H9 (cell line): ENCODE data around the gene LEMD1. TPM values are rescaled to one million over a fixed set of nuclear protein-coding genes. Genes with fewer than 3 reads are reported as not detected.

ENCODE experiments used
- DNase-seq: peaks from one replicate; pipeline ENCODE4 v3.0.0-alpha.2; 2017
- H2AFZ ChIP-seq: one replicate; pipeline ENCODE4 v1.6.1; 2013; ENCODE audit warnings: mild to moderate bottlenecking, low read length, control low read depth, moderate library complexity
- H2AK5ac ChIP-seq: 2 replicates; pipeline ENCODE4 v1.6.1; 2013; ENCODE audit warnings: low read length, control low read depth, mixed read lengths; ENCODE audit not compliant: insufficient read length
- H2BK120ac ChIP-seq: one replicate; pipeline ENCODE4 v1.6.1; 2013; ENCODE audit warnings: low read depth, mild to moderate bottlenecking, low read length, control low read depth, inconsistent platforms; ENCODE audit not compliant: poor library complexity, severe bottlenecking
- H2BK12ac ChIP-seq: 2 replicates; pipeline ENCODE4 v1.6.1; 2013; ENCODE audit warnings: low read length, control low read depth, mixed read lengths, low read depth; ENCODE audit not compliant: insufficient read length
- H2BK15ac ChIP-seq: 2 replicates; pipeline ENCODE4 v1.6.1; 2013; ENCODE audit warnings: low read depth, low read length, control low read depth
- H2BK20ac ChIP-seq: one replicate; pipeline ENCODE4 v1.6.1; 2013; ENCODE audit warnings: low read depth, mild to moderate bottlenecking, low read length, control low read depth, inconsistent platforms; ENCODE audit not compliant: poor library complexity, severe bottlenecking
- H2BK5ac ChIP-seq: 2 replicates; pipeline ENCODE4 v1.6.1; 2013; ENCODE audit warnings: low read length, control low read depth, mixed read lengths; ENCODE audit not compliant: insufficient read length
- H3K14ac ChIP-seq: 2 replicates; pipeline ENCODE4 v1.6.1; 2013; ENCODE audit warnings: low read length, control low read depth; ENCODE audit not compliant: insufficient read depth
- H3K18ac ChIP-seq: 2 replicates; pipeline ENCODE4 v1.6.1; 2013; ENCODE audit warnings: low read depth, mild to moderate bottlenecking, mixed read lengths, low read length, control low read depth; ENCODE audit not compliant: insufficient read length
- H3K23ac ChIP-seq: 2 replicates; pipeline ENCODE4 v1.6.1; 2013; ENCODE audit warnings: low read length, control low read depth, mixed read lengths, low read depth; ENCODE audit not compliant: insufficient read length
- H3K23me2 ChIP-seq: 2 replicates; pipeline ENCODE4 v1.6.1; 2013; ENCODE audit warnings: low read depth, mild to moderate bottlenecking, mixed read lengths, low read length, control low read depth; ENCODE audit not compliant: insufficient read length, poor library complexity, severe bottlenecking
- H3K27ac ChIP-seq: 2 replicates; pipeline ENCODE4 v1.5.1; 2013; ENCODE audit warnings: low read length, control low read depth, mixed read lengths, low read depth; ENCODE audit not compliant: insufficient read length
- H3K27me3 ChIP-seq: 2 replicates; pipeline ENCODE4 v1.6.1; 2013; ENCODE audit warnings: low read length, control low read depth, inconsistent platforms; ENCODE audit not compliant: insufficient read depth
- H3K4ac ChIP-seq: 2 replicates; pipeline ENCODE4 v1.6.1; 2013; ENCODE audit warnings: low read depth, mild to moderate bottlenecking, control low read depth, inconsistent platforms, low read length, moderate library complexity
- H3K4me1 ChIP-seq: 2 replicates; pipeline ENCODE4 v1.6.1; 2013; ENCODE audit warnings: low read length, control low read depth, inconsistent platforms; ENCODE audit not compliant: insufficient read depth
- H3K4me2 ChIP-seq: 2 replicates; pipeline ENCODE4 v1.6.1; 2013; ENCODE audit warnings: low read length, control low read depth, mixed read lengths; ENCODE audit not compliant: insufficient read length, insufficient read depth
- H3K56ac ChIP-seq: 2 replicates; pipeline ENCODE4 v1.6.1; 2013; ENCODE audit warnings: low read depth, mild to moderate bottlenecking, mixed read lengths, low read length, control low read depth; ENCODE audit not compliant: insufficient read length
- H3K79me1 ChIP-seq: 2 replicates; pipeline ENCODE4 v1.6.1; 2013; ENCODE audit warnings: low read depth, mild to moderate bottlenecking, moderate library complexity, low read length, control low read depth, inconsistent platforms; ENCODE audit not compliant: insufficient read depth, poor library complexity, severe bottlenecking
- H3K79me2 ChIP-seq: 2 replicates; pipeline ENCODE4 v1.6.1; 2013; ENCODE audit warnings: low read length, control low read depth, inconsistent platforms; ENCODE audit not compliant: insufficient read depth
- H3K9ac ChIP-seq: 2 replicates; pipeline ENCODE4 v1.6.1; 2013; ENCODE audit warnings: low read length, control low read depth, mixed read lengths; ENCODE audit not compliant: insufficient read length; ENCODE audit errors: extremely low read depth
- H3K9me3 ChIP-seq: one replicate; pipeline ENCODE4 v1.6.1; 2013; ENCODE audit warnings: low read depth, low read length, inconsistent platforms; ENCODE audit not compliant: control insufficient read depth
- H3T11ph ChIP-seq: one replicate; pipeline ENCODE4 v1.6.1; 2013; ENCODE audit warnings: mild to moderate bottlenecking, low read length, control low read depth, inconsistent platforms
- H4K20me1 ChIP-seq: one replicate; pipeline ENCODE4 v1.6.1; 2013; ENCODE audit not compliant: control insufficient read depth, insufficient read length, insufficient read depth
- H4K5ac ChIP-seq: 2 replicates; pipeline ENCODE4 v1.6.1; 2013; ENCODE audit warnings: low read depth, mild to moderate bottlenecking, mixed read lengths, low read length, control low read depth; ENCODE audit not compliant: insufficient read length
- H4K8ac ChIP-seq: replicated peaks from 2 replicates; pipeline ENCODE4 v1.6.1; 2013; ENCODE audit warnings: low read length, control low read depth, mixed read lengths, low read depth; ENCODE audit not compliant: insufficient read length
- H4K91ac ChIP-seq: 2 replicates; pipeline ENCODE4 v1.6.1; 2013; ENCODE audit warnings: low read depth, mild to moderate bottlenecking, moderate library complexity, mixed read lengths, low read length, control low read depth; ENCODE audit not compliant: insufficient read length
- H3K27ac Mint-ChIP-seq, 3 experiments: 2 replicates in 2 of 3; 3 replicates in 1 of 3; pipeline ENCODE4 v1.8.0; 2020 to 2021; ENCODE audit warnings: mixed read lengths in 3 of 3, mild to moderate bottlenecking in 1 of 3, moderate library complexity in 1 of 3
- H3K27me3 Mint-ChIP-seq: 2 replicates; pipeline ENCODE4 v1.8.0; 2021; ENCODE audit warnings: low read depth, mild to moderate bottlenecking, moderate library complexity, mixed read lengths
- H3K36me3 Mint-ChIP-seq, 3 experiments: 2 replicates in 2 of 3; 3 replicates in 1 of 3; pipeline ENCODE4 v1.8.0; 2020 to 2021; ENCODE audit warnings: low read depth in 3 of 3, mixed read lengths in 3 of 3; ENCODE audit not compliant: insufficient read depth in 1 of 3
- H3K4me1 Mint-ChIP-seq, 2 experiments: 2 replicates each; pipeline ENCODE4 v1.8.0; 2020; ENCODE audit warnings: mixed read lengths in 2 of 2
- H3K4me3 Mint-ChIP-seq, 2 experiments: 2 replicates in 1 of 2; 3 replicates in 1 of 2; pipeline ENCODE4 v1.8.0; 2020 to 2021; ENCODE audit warnings: mild to moderate bottlenecking in 2 of 2, mixed read lengths in 2 of 2, moderate library complexity in 1 of 2
- H3K9me3 Mint-ChIP-seq, 2 experiments: 2 replicates in 1 of 2; 3 replicates in 1 of 2; pipeline ENCODE4 v1.8.0; 2020; ENCODE audit warnings: mild to moderate bottlenecking in 2 of 2, mixed read lengths in 2 of 2, moderate library complexity in 1 of 2
- CTCF ChIP-seq: fragments of 200-600 bp; sonication (generic); conservative IDR thresholded peaks from 3 replicates; pipeline ENCODE4 v1.8.0; 2021; ENCODE audit warnings: antibody characterized with exemption, mild to moderate bottlenecking
- WGBS: extraction: QIAGEN DNeasy Blood & Tissue Kit; methylation state at CpG from one replicate; pipeline ENCODE4 v1.1.7; 2013; ENCODE audit warnings: missing lambda C conversion rate, low lambda C conversion rate, mixed read lengths; ENCODE audit not compliant: insufficient read length; ENCODE audit errors: extremely low coverage; 5-methylcytosine and 5-hydroxymethylcytosine counted together
- total RNA-seq: library from RNA; stranded (reverse); gene quantifications from 2 replicates; pipeline ENCODE4 v1.2.1, GENCODE V29; 2021

The LEMD1 gene
- total RNA-seq, 1 experiment from 2014 or later: 11.8 TPM

- H4K20me1 ChIP-seq: no peaks in the 10 kb centered on the region
- no peak for TF ChIP-seq CTCF
- no peak overlapping the region for H3T11ph ChIP-seq
- H3K4me2 ChIP-seq: no peak overlapping the region
- H2AFZ ChIP-seq: no peak overlapping the region
- no peak overlapping the region for H2BK15ac ChIP-seq
- Mint-ChIP-seq H3K27me3 (peaks cover 24% of the 10 kb centered on the region), H3K4me3 (peak overlapping the region in 1 of 2 experiments; percentile 46; a peak in 2 of 5 replicates), H3K36me3 (no peaks in the 10 kb centered on the region), H3K4me1 (peaks cover 76 to 77% of the 10 kb centered on the region in 2 experiments), H3K9me3 (no peaks in the 10 kb centered on the region), H3K27ac (peak overlapping the region; percentile 21 to 82 (median 48); a peak in 3 of 7 replicates)
- no peak overlapping the region for H3K27ac ChIP-seq
- WGBS: no CpG with 5 or more reads among the region's 8 CpGs
- no peak overlapping the region for H3K23ac ChIP-seq
- H4K8ac ChIP-seq: no peak overlapping the region
- H2BK5ac ChIP-seq: no peak overlapping the region
- H3K9ac ChIP-seq: no peak overlapping the region
- no peaks in the 10 kb centered on the region for H3K79me1 ChIP-seq
- no peak overlapping the region for H3K56ac ChIP-seq
- H3K23me2 ChIP-seq: no peaks in the 10 kb centered on the region
- peak overlapping the region; percentile 7; the same call in 1 of the 2 replicates for H3K14ac ChIP-seq
- no peak overlapping the region for H2BK12ac ChIP-seq
- H3K4me1 ChIP-seq: peaks cover 8% of the 10 kb centered on the region; the same call in 1 of the 2 replicates
- H2BK120ac ChIP-seq: no peak overlapping the region
- no peaks in the 10 kb centered on the region for H3K27me3 ChIP-seq
- H3K79me2 ChIP-seq: no peaks in the 10 kb centered on the region
- DNase-seq: peak; percentile 76
- no peak overlapping the region for H2AK5ac ChIP-seq
- no peak overlapping the region for H2BK20ac ChIP-seq
- no peak overlapping the region for H4K91ac ChIP-seq
- peak overlapping the region; percentile 83 for H3K18ac ChIP-seq
- H4K5ac ChIP-seq: no peak overlapping the region
- no peak overlapping the region for H3K4ac ChIP-seq
- H3K9me3 ChIP-seq: no peaks in the 10 kb centered on the region
Measured at GRCh38 chr1:205350691-205351141, 71.1 kb downstream of the LEMD1 start.
